HUES48 (cell line): ENCODE data around the gene UQCC5.

Experiments
- H3K27ac ChIP-seq: one replicate; pipeline ENCODE4 v1.7.0; 2013; ENCODE audit warnings: low read depth, low read length, inconsistent platforms
- H3K27me3 ChIP-seq: 2 replicates; pipeline ENCODE4 v1.6.1; 2013; ENCODE audit warnings: mild to moderate bottlenecking, low read length; ENCODE audit not compliant: control insufficient read depth, insufficient read depth
- H3K36me3 ChIP-seq: 2 replicates; pipeline ENCODE4 v1.6.1; 2013; ENCODE audit warnings: low read length; ENCODE audit not compliant: control insufficient read depth, insufficient read depth
- H3K4me1 ChIP-seq: 2 replicates; pipeline ENCODE4 v1.6.1; 2013; ENCODE audit warnings: mild to moderate bottlenecking, low read length; ENCODE audit not compliant: control insufficient read depth, insufficient read depth
- H3K4me3 ChIP-seq: 2 replicates; pipeline ENCODE4 v1.5.1; 2013; ENCODE audit warnings: mild to moderate bottlenecking, low read depth, low read length
- H3K9ac ChIP-seq: 2 replicates; pipeline ENCODE4 v1.6.1; 2013; ENCODE audit warnings: mild to moderate bottlenecking, low read depth, low read length, moderate library complexity
- H3K9me3 ChIP-seq: 2 replicates; pipeline ENCODE4 v1.6.1; 2013; ENCODE audit warnings: low read length; ENCODE audit not compliant: control insufficient read depth, insufficient read depth

UQCC5 gene

GRCh38 chr3:52507359-52507758, 29.0 kb upstream of the UQCC5 start:
- no peak overlapping the region for H3K27ac ChIP-seq
- no peaks in the 10 kb centered on the region; the same call in 1 of the 2 replicates for H3K4me1 ChIP-seq
- H3K4me3 ChIP-seq: no peak overlapping the region
- no peaks in the 10 kb centered on the region for H3K27me3 ChIP-seq
- no peaks in the 10 kb centered on the region for H3K9me3 ChIP-seq
- no peak overlapping the region for H3K9ac ChIP-seq
- no peaks in the 10 kb centered on the region for H3K36me3 ChIP-seq

GRCh38 chr3:52509753-52510328, 26.6 kb upstream of the UQCC5 start:
- H3K27ac ChIP-seq: no peak overlapping the region
- H3K9ac ChIP-seq: no peak overlapping the region
- no peaks in the 10 kb centered on the region for H3K4me1 ChIP-seq
- no peaks in the 10 kb centered on the region for H3K9me3 ChIP-seq
- no peaks in the 10 kb centered on the region for H3K36me3 ChIP-seq
- no peak overlapping the region for H3K4me3 ChIP-seq
- H3K27me3 ChIP-seq: no peaks in the 10 kb centered on the region

GRCh38 chr3:52511509-52511908, 24.9 kb upstream of the UQCC5 start:
- H3K4me3 ChIP-seq: no peak overlapping the region
- H3K27ac ChIP-seq: no peak overlapping the region
- H3K9ac ChIP-seq: no peak overlapping the region
- no peaks in the 10 kb centered on the region for H3K4me1 ChIP-seq
- no peaks in the 10 kb centered on the region for H3K36me3 ChIP-seq
- H3K9me3 ChIP-seq: no peaks in the 10 kb centered on the region
- H3K27me3 ChIP-seq: no peaks in the 10 kb centered on the region

GRCh38 chr3:52512105-52512504, 24.3 kb upstream of the UQCC5 start:
- Histone ChIP-seq H3K4me1 (no peaks in the 10 kb centered on the region), H3K27ac (no peak overlapping the region), H3K4me3 (no peak overlapping the region), H3K9ac (no peak overlapping the region), H3K36me3 (no peaks in the 10 kb centered on the region), H3K27me3 (no peaks in the 10 kb centered on the region), H3K9me3 (no peaks in the 10 kb centered on the region)

- H3K27me3 ChIP-seq: 0 out of 2 replicates have a peak, but pooled peaks cover under 1% of the 10 kb centered on the region
- H3K4me3 ChIP-seq: no peak overlapping the region
- no peaks in the 10 kb centered on the region for H3K36me3 ChIP-seq
- H3K4me1 ChIP-seq: no peaks in the 10 kb centered on the region
- H3K27ac ChIP-seq: no peak overlapping the region
- no peak overlapping the region for H3K9ac ChIP-seq
- H3K9me3 ChIP-seq: no peaks in the 10 kb centered on the region
Observed at GRCh38 chr3:52512727-52513126, 23.7 kb upstream of the UQCC5 start.

- no peaks in the 10 kb centered on the region for H3K36me3 ChIP-seq
- H3K4me1 ChIP-seq: no peaks in the 10 kb centered on the region
- no peak overlapping the region for H3K4me3 ChIP-seq
- peaks cover 6% of the 10 kb centered on the region; the same call in 1 of the 2 replicates for H3K27me3 ChIP-seq
- no peaks in the 10 kb centered on the region for H3K9me3 ChIP-seq
- no peak overlapping the region for H3K27ac ChIP-seq
- no peak overlapping the region for H3K9ac ChIP-seq
Observed at GRCh38 chr3:52513281-52513680, 23.1 kb upstream of the UQCC5 start.

- Histone ChIP-seq H3K36me3 (no peaks in the 10 kb centered on the region), H3K27ac (no peak overlapping the region), H3K9ac (no peak overlapping the region), H3K4me3 (no peak overlapping the region), H3K9me3 (no peaks in the 10 kb centered on the region), H3K4me1 (no peaks in the 10 kb centered on the region), H3K27me3 (peaks cover 8% of the 10 kb centered on the region; the same call in 1 of the 2 replicates)
Observed at GRCh38 chr3:52514576-52514975, 21.8 kb upstream of the UQCC5 start.

GRCh38 chr3:52515192-52515591, 21.2 kb upstream of the UQCC5 start:
- Histone ChIP-seq H3K27ac (no peak overlapping the region), H3K27me3 (peaks cover 8% of the 10 kb centered on the region; the same call in 1 of the 2 replicates), H3K4me1 (no peaks in the 10 kb centered on the region), H3K4me3 (no peak overlapping the region), H3K9ac (no peak overlapping the region), H3K9me3 (no peaks in the 10 kb centered on the region), H3K36me3 (no peaks in the 10 kb centered on the region)

- H3K27me3 ChIP-seq: peaks cover 8% of the 10 kb centered on the region; the same call in 1 of the 2 replicates
- H3K9ac ChIP-seq: no peak overlapping the region
- no peak overlapping the region for H3K4me3 ChIP-seq
- H3K9me3 ChIP-seq: no peaks in the 10 kb centered on the region
- no peak overlapping the region for H3K27ac ChIP-seq
- H3K4me1 ChIP-seq: no peaks in the 10 kb centered on the region
- no peaks in the 10 kb centered on the region for H3K36me3 ChIP-seq
Observed at GRCh38 chr3:52516509-52517195, 19.8 kb upstream of the UQCC5 start.

- Histone ChIP-seq H3K36me3 (peaks cover under 1% of the 10 kb centered on the region; the same call in 1 of the 2 replicates), H3K4me1 (no peaks in the 10 kb centered on the region), H3K4me3 (peak overlapping the region; percentile 43; the same call in 1 of the 2 replicates), H3K9ac (no peak overlapping the region), H3K27ac (no peak overlapping the region), H3K9me3 (no peaks in the 10 kb centered on the region), H3K27me3 (peaks cover 8% of the 10 kb centered on the region; the same call in 1 of the 2 replicates)
Observed at GRCh38 chr3:52517796-52518722, 18.3 kb upstream of the UQCC5 start.
